ENCODE results near the gene ARHGEF11.

ARHGEF11 gene

GRCh38 chr1:156896490-156897033 is 149.0 kb downstream of the ARHGEF11 start:
- peaks cover 6% of the 10 kb centered on the region for H3K4me1 ChIP-seq (ENCODE audit: low read depth, poor library complexity, severe bottlenecking)
- H3K9ac ChIP-seq, result no peak overlapping the region
- H3K4me2 ChIP-seq, result no peak overlapping the region
- H3K36me3 ChIP-seq (ENCODE audit: insufficient read depth), result no peaks in the 10 kb centered on the region
- H3K79me2 ChIP-seq (ENCODE audit: insufficient read depth, low read depth), result no peaks in the 10 kb centered on the region
- no peak overlapping the region for H3K27ac ChIP-seq
- TF ChIP-seq, protein P1, sequence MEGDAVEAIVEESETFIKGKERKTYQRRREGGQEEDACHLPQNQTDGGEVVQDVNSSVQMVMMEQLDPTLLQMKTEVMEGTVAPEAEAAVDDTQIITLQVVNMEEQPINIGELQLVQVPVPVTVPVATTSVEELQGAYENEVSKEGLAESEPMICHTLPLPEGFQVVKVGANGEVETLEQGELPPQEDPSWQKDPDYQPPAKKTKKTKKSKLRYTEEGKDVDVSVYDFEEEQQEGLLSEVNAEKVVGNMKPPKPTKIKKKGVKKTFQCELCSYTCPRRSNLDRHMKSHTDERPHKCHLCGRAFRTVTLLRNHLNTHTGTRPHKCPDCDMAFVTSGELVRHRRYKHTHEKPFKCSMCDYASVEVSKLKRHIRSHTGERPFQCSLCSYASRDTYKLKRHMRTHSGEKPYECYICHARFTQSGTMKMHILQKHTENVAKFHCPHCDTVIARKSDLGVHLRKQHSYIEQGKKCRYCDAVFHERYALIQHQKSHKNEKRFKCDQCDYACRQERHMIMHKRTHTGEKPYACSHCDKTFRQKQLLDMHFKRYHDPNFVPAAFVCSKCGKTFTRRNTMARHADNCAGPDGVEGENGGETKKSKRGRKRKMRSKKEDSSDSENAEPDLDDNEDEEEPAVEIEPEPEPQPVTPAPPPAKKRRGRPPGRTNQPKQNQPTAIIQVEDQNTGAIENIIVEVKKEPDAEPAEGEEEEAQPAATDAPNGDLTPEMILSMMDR (conservative IDR thresholded peaks at IDR 0.05; ENCODE audit: low read depth, low read length), result no peak
- H2AFZ ChIP-seq (ENCODE audit: low read depth), result no peak overlapping the region
- H4K20me1 ChIP-seq (ENCODE audit: insufficient read depth), result no peaks in the 10 kb centered on the region
- H3K27me3 ChIP-seq (ENCODE audit: insufficient read depth, low read depth), result peaks cover 98% of the 10 kb centered on the region
- no peak overlapping the region for H3K4me3 ChIP-seq (IDR thresholded peaks at IDR 0.05; ENCODE audit: insufficient read depth, low read depth, low read length)

- H3K36me3 ChIP-seq (ENCODE audit: insufficient read depth), result no peaks in the 10 kb centered on the region
- H3K4me1 ChIP-seq (ENCODE audit: low read depth, poor library complexity, severe bottlenecking), result peaks cover 6% of the 10 kb centered on the region
- no peak overlapping the region for H3K4me2 ChIP-seq
- no peak overlapping the region for H3K27ac ChIP-seq
- H4K20me1 ChIP-seq (ENCODE audit: insufficient read depth), result no peaks in the 10 kb centered on the region
- no peak overlapping the region for H2AFZ ChIP-seq (ENCODE audit: low read depth)
- no peak overlapping the region for H3K4me3 ChIP-seq (IDR thresholded peaks at IDR 0.05; ENCODE audit: insufficient read depth, low read depth, low read length)
- H3K79me2 ChIP-seq (ENCODE audit: insufficient read depth, low read depth), result no peaks in the 10 kb centered on the region
- no peak overlapping the region for H3K9ac ChIP-seq
- peaks cover 98% of the 10 kb centered on the region for H3K27me3 ChIP-seq (ENCODE audit: insufficient read depth, low read depth)
- TF ChIP-seq, protein P1 (conservative IDR thresholded peaks at IDR 0.05; ENCODE audit: low read depth, low read length), result no peak
Observed at GRCh38 chr1:156895927-156896326, 149.6 kb downstream of the ARHGEF11 start.

DNA sequence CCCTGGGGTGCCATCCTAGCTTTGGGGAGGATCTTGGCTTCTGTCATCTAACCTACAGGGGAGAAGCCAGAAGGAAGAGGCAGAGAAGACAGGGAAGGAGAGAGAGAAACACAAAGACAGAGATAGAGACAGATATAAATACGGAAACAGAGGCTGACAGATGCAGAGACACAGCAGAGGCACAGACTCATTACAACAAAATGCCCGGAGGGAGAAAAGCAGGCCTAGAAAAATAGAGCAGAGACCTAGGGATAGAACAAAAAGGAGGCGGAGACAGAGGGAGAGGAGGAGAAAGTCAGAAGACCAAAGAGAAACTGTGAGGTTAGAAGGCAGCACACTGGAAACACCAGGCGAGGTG is 150.1 kb downstream of the ARHGEF11 start:
- peaks cover 6% of the 10 kb centered on the region for H3K4me1 ChIP-seq (ENCODE audit: low read depth, poor library complexity, severe bottlenecking)
- H3K36me3 ChIP-seq (ENCODE audit: insufficient read depth), result no peaks in the 10 kb centered on the region
- no peaks in the 10 kb centered on the region for H3K79me2 ChIP-seq (ENCODE audit: insufficient read depth, low read depth)
- no peaks in the 10 kb centered on the region for H4K20me1 ChIP-seq (ENCODE audit: insufficient read depth)
- H3K4me2 ChIP-seq, result no peak overlapping the region
- no peak overlapping the region for H3K9ac ChIP-seq
- TF ChIP-seq, protein P1 (conservative IDR thresholded peaks at IDR 0.05; ENCODE audit: low read depth, low read length), result no peak
- peaks cover 96% of the 10 kb centered on the region for H3K27me3 ChIP-seq (ENCODE audit: insufficient read depth, low read depth)
- H2AFZ ChIP-seq (ENCODE audit: low read depth), result no peak overlapping the region
- no peak overlapping the region for H3K27ac ChIP-seq
- H3K4me3 ChIP-seq (IDR thresholded peaks at IDR 0.05; ENCODE audit: insufficient read depth, low read depth, low read length), result no peak overlapping the region

- Histone ChIP-seq H3K9ac (no peak overlapping the region), H4K20me1 (ENCODE audit: insufficient read depth) (no peaks in the 10 kb centered on the region), H3K27ac (no peak overlapping the region), H2AFZ (ENCODE audit: low read depth) (no peak overlapping the region), H3K36me3 (ENCODE audit: insufficient read depth) (no peaks in the 10 kb centered on the region), H3K4me3 (IDR thresholded peaks at IDR 0.05; ENCODE audit: insufficient read depth, low read depth, low read length) (no peak overlapping the region), H3K4me2 (no peak overlapping the region), H3K79me2 (ENCODE audit: insufficient read depth, low read depth) (no peaks in the 10 kb centered on the region), H3K4me1 (ENCODE audit: low read depth, poor library complexity, severe bottlenecking) (peaks cover 6% of the 10 kb centered on the region), H3K27me3 (ENCODE audit: insufficient read depth, low read depth) (peaks cover 93% of the 10 kb centered on the region)
- TF ChIP-seq, protein P1 (conservative IDR thresholded peaks at IDR 0.05; ENCODE audit: low read depth, low read length), result no peak
Observed at GRCh38 chr1:156894711-156895454, 150.7 kb downstream of the ARHGEF11 start.
